Epithelial cell of proximal tubule (primary cell): ENCODE results near the gene GCSAML. TPM values are rescaled to one million over a fixed set of nuclear protein-coding genes. Genes with fewer than 3 reads are reported as not detected.

Experiments used
- DNase-seq: peaks from one replicate; pipeline ENCODE4 v3.0.0-alpha.2; 2011; ENCODE audit warnings: low read depth
- H3K4me3 ChIP-seq: 2 replicates; pipeline ENCODE4 v1.5.1; 2011; ENCODE audit warnings: low read depth, mild to moderate bottlenecking, low read length
- total RNA-seq: library from RNA; depleted of rRNA; stranded (reverse); fragments of >200 nt; gene quantifications from 2 replicates; pipeline ENCODE4 v1.2.3, GENCODE V29; 2015
- TF ChIP-seq, protein P1 (sequence below): conservative IDR thresholded peaks from 2 replicates; pipeline ENCODE4 v1.5.1; 2012; ENCODE audit warnings: low read depth, mild to moderate bottlenecking, low read length

GCSAML gene
- total RNA-seq, 1 donor from 2014 or later = not detected

DNA sequence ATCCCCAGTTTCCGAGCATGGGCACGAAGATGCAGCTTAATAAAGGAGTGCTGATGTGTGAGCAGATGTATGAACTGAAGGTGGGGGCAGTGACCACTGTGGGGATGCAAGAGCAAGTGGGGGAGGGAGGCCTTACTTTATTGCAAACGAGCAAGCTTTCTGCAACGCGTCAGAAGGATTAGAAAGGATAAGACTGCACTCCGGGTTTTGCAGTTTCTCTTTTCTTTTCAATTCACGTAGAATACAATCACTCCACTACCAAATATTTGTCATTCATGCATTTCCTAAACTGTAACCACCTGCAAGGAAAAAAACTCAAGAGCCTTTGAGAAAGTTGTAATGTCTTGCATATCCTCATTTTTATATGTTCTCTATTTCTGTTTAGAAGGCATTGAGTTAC is 8.4 kb upstream of the GCSAML start:
- no peak overlapping the region for H3K4me3 ChIP-seq
- TF ChIP-seq, protein P1, sequence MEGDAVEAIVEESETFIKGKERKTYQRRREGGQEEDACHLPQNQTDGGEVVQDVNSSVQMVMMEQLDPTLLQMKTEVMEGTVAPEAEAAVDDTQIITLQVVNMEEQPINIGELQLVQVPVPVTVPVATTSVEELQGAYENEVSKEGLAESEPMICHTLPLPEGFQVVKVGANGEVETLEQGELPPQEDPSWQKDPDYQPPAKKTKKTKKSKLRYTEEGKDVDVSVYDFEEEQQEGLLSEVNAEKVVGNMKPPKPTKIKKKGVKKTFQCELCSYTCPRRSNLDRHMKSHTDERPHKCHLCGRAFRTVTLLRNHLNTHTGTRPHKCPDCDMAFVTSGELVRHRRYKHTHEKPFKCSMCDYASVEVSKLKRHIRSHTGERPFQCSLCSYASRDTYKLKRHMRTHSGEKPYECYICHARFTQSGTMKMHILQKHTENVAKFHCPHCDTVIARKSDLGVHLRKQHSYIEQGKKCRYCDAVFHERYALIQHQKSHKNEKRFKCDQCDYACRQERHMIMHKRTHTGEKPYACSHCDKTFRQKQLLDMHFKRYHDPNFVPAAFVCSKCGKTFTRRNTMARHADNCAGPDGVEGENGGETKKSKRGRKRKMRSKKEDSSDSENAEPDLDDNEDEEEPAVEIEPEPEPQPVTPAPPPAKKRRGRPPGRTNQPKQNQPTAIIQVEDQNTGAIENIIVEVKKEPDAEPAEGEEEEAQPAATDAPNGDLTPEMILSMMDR = no peak
- no peak for DNase-seq

DNA sequence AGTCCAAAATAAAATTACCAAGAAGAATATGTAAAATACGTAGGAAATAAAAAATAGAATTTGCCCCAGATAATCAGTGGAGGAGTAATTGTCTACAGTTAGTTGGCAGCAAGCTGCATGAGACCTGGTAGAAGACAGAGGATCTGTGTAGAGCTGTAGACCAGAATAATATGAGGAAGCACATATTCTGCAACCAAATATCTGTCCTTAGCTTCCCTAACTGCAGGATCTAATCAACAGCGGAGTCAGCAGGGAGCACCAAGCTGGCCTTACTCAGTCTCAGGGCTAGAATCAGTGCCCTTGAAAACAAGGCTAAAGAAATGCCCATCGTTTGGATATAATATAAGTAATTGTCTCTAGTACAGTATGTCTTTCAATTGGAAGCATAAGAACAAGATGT is 6.1 kb upstream of the GCSAML start:
- no peak overlapping the region for H3K4me3 ChIP-seq
- TF ChIP-seq, protein P1 = no peak

DNA sequence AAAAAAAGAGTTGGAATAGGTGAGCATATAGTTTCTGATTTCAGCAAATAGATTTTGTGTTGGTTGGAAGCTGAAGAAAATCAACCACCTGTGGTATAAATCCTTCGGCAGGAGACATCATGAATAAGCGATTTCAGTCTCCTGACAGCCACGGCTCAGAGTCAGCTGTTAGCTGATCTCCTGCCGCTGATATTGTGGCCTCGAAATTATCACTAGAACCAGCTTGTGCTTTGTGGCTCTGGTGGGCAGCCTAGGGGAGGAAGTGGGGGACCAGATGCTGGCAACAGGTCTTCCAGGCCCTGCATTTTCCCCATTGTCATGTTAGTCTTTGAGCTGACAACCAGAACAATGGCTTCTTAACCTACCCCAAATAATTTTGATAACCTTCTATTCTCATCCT is 842 bp upstream of the GCSAML start:
- no peak overlapping the region for H3K4me3 ChIP-seq
- TF ChIP-seq, protein P1 = no peak
- no peak for DNase-seq

More for the DNA sequence above, 6.1 kb upstream of the GCSAML start:
- DNase-seq = no peak

DNA sequence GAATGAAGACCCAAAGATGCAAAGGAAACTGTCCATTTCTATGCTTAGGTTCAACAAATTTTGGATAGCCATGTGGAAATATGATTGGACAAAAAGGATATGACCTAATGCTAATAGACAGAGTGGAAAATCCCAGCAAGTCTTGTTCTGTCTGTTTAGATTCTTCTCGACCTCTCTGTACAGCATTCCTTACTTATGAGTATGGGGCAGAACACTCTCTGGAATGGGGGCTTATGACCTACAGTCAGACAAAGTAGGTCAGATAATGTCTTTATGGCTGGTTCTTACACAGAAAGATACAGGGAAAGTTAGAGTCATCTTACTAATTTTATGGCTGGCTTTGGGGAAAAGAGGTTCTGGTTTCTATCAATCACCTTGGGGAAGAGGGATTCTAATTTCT is 2.8 kb downstream of the GCSAML start:
- no peak overlapping the region for H3K4me3 ChIP-seq
- TF ChIP-seq, protein P1 = no peak
- no peak for DNase-seq

DNA sequence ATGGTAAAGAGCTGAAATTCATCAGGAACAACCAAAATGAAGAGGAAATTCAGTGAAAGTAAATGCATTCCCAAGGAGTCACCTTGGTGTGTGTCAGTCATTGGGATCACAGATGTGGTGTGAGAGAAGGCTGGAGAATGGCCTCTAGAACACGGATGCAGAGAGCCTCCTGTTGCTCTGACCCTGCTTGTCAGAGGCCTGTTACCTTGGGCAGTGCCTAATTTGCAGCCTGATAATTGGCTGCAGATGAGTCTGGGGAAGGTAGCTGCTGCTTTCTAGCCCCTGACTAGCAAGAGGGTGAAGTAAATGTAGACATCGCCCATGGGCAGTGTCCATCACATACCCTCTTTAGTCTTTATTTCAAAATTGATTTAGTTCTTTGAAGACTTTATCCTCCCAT is 3.3 kb downstream of the GCSAML start:
- TF ChIP-seq, protein P1 = no peak
- H3K4me3 ChIP-seq = no peak overlapping the region
- no peak for DNase-seq

DNA sequence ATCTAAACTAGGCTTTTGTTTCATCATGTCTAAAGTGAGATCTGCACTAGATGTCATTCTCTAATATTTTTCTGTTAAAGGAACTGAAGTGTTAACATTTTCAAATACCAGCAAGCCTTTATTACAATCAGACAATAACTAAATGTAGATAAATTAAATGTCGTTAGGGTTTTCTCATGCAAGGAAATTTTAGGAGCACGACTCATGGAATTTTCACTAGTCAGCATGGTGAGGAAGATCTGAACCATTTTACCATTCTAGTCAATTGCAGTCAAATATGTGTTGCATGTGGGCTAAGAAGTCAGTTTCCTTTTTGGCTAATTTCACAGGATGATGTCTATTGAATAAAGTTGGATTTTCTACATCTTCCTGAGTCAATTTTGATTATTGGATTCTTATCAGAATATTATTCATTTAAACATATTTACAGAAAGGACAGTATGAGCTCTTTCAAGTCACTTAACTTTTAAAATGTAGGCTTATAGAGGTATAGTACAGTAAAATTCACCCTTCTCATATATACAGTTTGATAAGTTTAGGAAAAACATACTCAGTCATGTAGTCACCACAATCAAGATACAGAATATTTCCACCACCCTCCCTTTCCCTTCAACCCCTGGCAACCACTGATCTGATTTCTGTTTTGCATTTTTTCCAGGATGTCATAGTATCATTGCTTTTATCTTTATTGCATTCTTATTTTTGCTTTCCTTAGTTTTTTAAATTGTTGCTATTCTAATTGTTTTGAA is 9.2 kb downstream of the GCSAML start:
- no peak for DNase-seq
- H3K4me3 ChIP-seq = no peak overlapping the region
- TF ChIP-seq, protein P1 = no peak

DNA sequence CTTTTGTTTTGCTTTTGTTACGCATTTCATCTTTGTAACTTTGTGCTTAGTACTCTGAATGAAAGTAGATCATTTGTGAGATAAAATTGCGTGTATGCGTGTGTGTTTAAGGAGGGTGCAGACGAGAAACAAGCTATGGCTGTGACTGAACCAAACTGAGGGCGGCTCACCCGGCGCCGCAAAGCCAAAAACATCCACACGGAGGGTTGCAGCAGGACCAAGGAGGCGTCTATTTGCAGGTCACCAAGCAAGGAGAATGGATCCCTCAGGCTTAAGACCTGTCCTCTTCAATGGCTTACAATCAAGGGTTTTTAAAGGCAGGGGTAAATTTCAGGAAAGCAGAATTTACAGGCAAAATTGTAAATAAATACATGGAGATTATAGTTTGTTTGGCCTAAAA is 12.8 kb downstream of the GCSAML start:
- no peak for DNase-seq
- H3K4me3 ChIP-seq = no peak overlapping the region
- TF ChIP-seq, protein P1 = no peak
